HFFc6 (cell line): ENCODE data around the gene SPC24. TPM values are rescaled to one million over a fixed set of nuclear protein-coding genes. Genes with fewer than 3 reads are reported as not detected.
"Not testable (repeated sequence)": the region's sequence is repeated elsewhere in the genome, so short reads cannot be mapped to it uniquely, and the experiment has no call there.

Experiments
- DNase-seq: peaks from one replicate; pipeline ENCODE4 v3.0.0-alpha.2; 2018
- H3K27ac Mint-ChIP-seq: 2 replicates; pipeline ENCODE4 v1.8.0; 2020; ENCODE audit warnings: mild to moderate bottlenecking, mixed read lengths
- H3K27me3 Mint-ChIP-seq: 2 replicates; pipeline ENCODE4 v1.8.0; 2021; ENCODE audit warnings: mild to moderate bottlenecking, moderate library complexity, mixed read lengths; ENCODE audit not compliant: insufficient read depth
- H3K36me3 Mint-ChIP-seq: 2 replicates; pipeline ENCODE4 v1.8.0; 2021; ENCODE audit warnings: low read depth, mixed read lengths
- H3K4me1 Mint-ChIP-seq: 2 replicates; pipeline ENCODE4 v1.8.0; 2020; ENCODE audit warnings: low read depth, mixed read lengths
- H3K4me3 Mint-ChIP-seq: 2 replicates; pipeline ENCODE4 v1.8.0; 2020; ENCODE audit warnings: mild to moderate bottlenecking, moderate library complexity, mixed read lengths
- H3K9me3 Mint-ChIP-seq: 2 replicates; pipeline ENCODE4 v1.8.0; 2020; ENCODE audit warnings: mild to moderate bottlenecking, mixed read lengths
- microRNA-seq: library from miRNA; unstranded; fragments of <30 nt; microRNA quantifications from one replicate; pipeline ENCODE4, GENCODE V29; 2019
- total RNA-seq, 6 experiments: library from RNA; stranded (reverse); fragmentation: NEBNext Ultra II Directional; extraction: Animal tissue kit (Norgen Biotek cat#: 25700); gene quantifications; 2 replicates in 1 of 6; 3 replicates in 5 of 6; pipeline ENCODE4 v1.2.3, GENCODE V29; 2021
- TF ChIP-seq, protein P1 (sequence below): fragments of 200-600 bp; sonication (generic); IDR thresholded peaks from 2 replicates; pipeline ENCODE4 v1.5.0; 2021; ENCODE audit warnings: antibody characterized with exemption, mild to moderate bottlenecking

SPC24 gene
- total RNA-seq, 6 experiments from 2014 or later: 21.0 to 54.6 (median 50.3) TPM

DNA sequence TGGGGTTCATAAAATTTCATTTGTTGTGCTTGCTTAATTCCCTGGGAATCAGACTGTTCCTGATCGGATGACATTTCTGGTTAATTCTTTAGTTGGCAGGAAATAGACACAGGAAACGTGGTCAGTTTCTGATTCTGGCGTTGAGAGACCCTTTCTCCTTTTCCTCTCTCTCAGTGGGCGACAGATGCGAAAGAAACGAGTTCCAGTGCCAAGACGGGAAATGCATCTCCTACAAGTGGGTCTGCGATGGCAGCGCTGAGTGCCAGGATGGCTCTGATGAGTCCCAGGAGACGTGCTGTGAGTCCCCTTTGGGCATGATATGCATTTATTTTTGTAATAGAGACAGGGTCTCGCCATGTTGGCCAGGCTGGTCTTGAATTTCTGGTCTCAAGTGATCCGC is 55.5 kb downstream of the SPC24 start:
- no peak for DNase-seq
- H3K4me1 Mint-ChIP-seq: peaks cover 18% of the 10 kb centered on the region
- H3K9me3 Mint-ChIP-seq: no peaks in the 10 kb centered on the region
- H3K27ac Mint-ChIP-seq: no peak overlapping the region
- TF ChIP-seq, protein P1, sequence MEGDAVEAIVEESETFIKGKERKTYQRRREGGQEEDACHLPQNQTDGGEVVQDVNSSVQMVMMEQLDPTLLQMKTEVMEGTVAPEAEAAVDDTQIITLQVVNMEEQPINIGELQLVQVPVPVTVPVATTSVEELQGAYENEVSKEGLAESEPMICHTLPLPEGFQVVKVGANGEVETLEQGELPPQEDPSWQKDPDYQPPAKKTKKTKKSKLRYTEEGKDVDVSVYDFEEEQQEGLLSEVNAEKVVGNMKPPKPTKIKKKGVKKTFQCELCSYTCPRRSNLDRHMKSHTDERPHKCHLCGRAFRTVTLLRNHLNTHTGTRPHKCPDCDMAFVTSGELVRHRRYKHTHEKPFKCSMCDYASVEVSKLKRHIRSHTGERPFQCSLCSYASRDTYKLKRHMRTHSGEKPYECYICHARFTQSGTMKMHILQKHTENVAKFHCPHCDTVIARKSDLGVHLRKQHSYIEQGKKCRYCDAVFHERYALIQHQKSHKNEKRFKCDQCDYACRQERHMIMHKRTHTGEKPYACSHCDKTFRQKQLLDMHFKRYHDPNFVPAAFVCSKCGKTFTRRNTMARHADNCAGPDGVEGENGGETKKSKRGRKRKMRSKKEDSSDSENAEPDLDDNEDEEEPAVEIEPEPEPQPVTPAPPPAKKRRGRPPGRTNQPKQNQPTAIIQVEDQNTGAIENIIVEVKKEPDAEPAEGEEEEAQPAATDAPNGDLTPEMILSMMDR: no peak
- no peaks in the 10 kb centered on the region for H3K27me3 Mint-ChIP-seq
- no peak overlapping the region for H3K4me3 Mint-ChIP-seq
- H3K36me3 Mint-ChIP-seq: peaks cover 38% of the 10 kb centered on the region

DNA sequence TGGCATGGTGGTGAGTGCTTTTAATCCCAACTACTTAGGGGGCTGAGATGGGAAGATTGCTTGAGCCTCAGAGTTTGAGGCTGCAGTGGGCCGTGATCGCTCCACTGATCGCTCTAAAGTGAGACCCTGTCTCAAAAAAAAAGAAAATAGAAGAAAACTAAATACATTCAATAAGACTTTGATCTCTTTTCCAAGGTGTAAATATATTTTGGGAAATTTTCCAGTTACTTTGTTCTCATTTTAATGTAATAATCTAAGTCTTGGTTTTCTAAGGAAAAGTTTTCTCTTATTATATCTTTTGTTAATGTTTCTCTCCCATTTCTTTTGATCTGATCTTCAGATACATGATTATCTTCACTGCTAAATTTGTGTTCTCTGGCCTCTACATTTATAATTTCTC is 56.7 kb downstream of the SPC24 start:
- H3K4me3 Mint-ChIP-seq: no peak overlapping the region
- H3K9me3 Mint-ChIP-seq: no peaks in the 10 kb centered on the region
- TF ChIP-seq, protein P1: no peak
- H3K27me3 Mint-ChIP-seq: peaks cover 2% of the 10 kb centered on the region; the same call in 1 of the 2 replicates
- H3K27ac Mint-ChIP-seq: peak overlapping the region; percentile 31; the same call in 1 of the 2 replicates
- no peak for DNase-seq
- peaks cover 26% of the 10 kb centered on the region for H3K4me1 Mint-ChIP-seq
- peaks cover 41% of the 10 kb centered on the region for H3K36me3 Mint-ChIP-seq

DNA sequence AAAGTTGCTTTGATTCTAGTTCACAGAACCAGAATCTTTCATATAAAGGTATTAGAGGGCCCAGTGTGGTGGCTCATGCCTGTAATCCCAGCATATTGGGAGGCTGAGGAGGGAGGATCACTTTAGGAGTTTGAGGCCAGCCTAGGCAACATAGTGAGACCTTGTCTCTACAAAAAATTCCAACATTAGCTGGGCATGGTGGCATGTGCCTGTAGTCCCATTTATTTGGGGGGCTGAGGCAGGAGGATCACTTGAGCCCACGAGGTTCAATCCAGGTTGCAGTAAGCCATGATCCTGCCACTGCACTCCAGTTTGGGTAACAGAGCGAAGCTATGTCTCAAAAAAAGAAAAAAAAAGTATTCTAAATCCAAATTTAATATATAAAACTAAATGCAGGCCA is 57.3 kb downstream of the SPC24 start:
- Mint-ChIP-seq H3K27me3 (peaks cover 2% of the 10 kb centered on the region; the same call in 1 of the 2 replicates), H3K4me1 (peaks cover 26% of the 10 kb centered on the region), H3K27ac (no peak overlapping the region), H3K36me3 (peaks cover 37% of the 10 kb centered on the region), H3K4me3 (no peak overlapping the region), H3K9me3 (no peaks in the 10 kb centered on the region)
- DNase-seq: no peak
- TF ChIP-seq, protein P1: no peak

DNA sequence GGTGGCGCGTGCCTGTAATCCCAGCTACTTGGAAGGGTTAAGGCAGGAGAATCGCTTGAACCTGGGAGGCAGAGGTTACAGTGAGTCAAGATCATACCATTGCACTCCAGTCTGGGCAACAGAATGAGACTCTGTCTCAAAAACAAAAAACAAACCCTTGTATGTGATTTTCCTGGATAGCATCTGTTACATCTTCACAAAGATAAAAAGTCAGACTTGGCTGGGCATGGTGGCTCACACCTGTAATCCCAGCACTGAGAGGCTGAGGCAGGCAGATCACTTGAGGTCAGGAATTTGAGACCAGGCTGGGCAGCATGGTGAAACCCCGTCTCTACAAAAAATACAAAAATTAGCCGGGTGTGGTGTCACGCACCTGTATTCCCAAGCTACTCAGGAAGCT is 58.2 kb downstream of the SPC24 start:
- H3K9me3 Mint-ChIP-seq, H3K4me3 Mint-ChIP-seq, H3K27ac Mint-ChIP-seq, H3K27me3 Mint-ChIP-seq, DNase-seq: not testable (repeated sequence)
- Mint-ChIP-seq H3K36me3 (peaks cover 37% of the 10 kb centered on the region), H3K4me1 (peaks cover 28% of the 10 kb centered on the region)

DNA sequence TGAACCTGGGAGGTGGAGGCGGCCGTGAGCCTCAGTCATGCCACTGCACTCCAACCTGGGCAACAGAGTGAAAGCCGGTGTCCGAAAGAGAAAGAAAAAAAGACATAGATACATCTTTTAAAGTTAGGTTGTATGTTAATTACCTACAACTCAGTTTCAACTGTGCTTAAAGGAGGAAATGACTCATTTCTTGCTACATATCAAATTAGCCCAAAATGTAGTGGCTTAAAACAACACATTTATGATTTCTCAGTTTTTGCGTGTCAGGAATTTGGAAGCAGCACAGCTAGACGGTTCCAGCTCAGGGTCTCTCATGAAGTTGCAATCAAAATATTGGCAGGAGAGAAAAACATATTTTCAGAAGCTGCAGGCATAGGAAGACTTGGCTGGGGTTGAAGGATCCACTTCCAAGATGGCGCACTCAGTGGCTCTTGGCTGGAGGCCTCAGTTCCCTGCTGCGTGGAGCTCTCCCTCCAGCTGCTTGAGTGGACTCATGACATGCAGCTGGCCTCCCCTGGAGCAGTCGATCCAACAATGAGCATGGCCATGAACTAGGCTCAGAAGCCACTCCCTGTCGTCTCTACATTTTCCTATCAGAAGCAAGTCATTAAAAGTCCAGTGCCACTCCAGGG is 59.3 kb downstream of the SPC24 start:
- H3K4me3 Mint-ChIP-seq: peak overlapping the region; percentile 55
- H3K36me3 Mint-ChIP-seq: peaks cover 37% of the 10 kb centered on the region

More for the DNA sequence above, 59.3 kb downstream of the SPC24 start:
- Mint-ChIP-seq H3K27ac (peak overlapping the region; percentile 79), H3K27me3 (peaks cover 6% of the 10 kb centered on the region), H3K9me3 (no peaks in the 10 kb centered on the region), H3K4me1 (peaks cover 38% of the 10 kb centered on the region)
- DNase-seq: peak; percentile 52
- TF ChIP-seq, protein P1: no peak

Small RNA genes lying within 50 kb of the gene (microRNA-seq; reads per million reads assigned to microRNA genes)
- gene MIR6886: 14.7 reads per million, percentile 19 among the genes with 10 or more reads in this experiment

Other genes with a start within 250 kb of the SPC24 start
- 100 to 1,000 TPM in 1 of 6 experiments, 10 to 100 TPM in 5; 78.7 to 105 (median 83.3) TPM for gene YIPF2, start 227.1 kb downstream of the SPC24 start, total RNA-seq
- 10 to 100 TPM; 18.0 to 25.0 (median 20.6) TPM for gene TIMM29, start 227.0 kb downstream of the SPC24 start, total RNA-seq
- 100 to 1,000 TPM; 105 to 116 (median 114) TPM for gene SMARCA4, start 194.8 kb downstream of the SPC24 start, total RNA-seq
- gene LDLR, start 66.3 kb downstream of the SPC24 start, total RNA-seq: 10 to 100 TPM; 22.8 to 34.3 (median 28.0) TPM
- gene KANK2, start 41.8 kb upstream of the SPC24 start, total RNA-seq: 100 to 1,000 TPM; 132 to 167 (median 156) TPM
- not detected for gene ANGPTL8, start 83.8 kb upstream of the SPC24 start, total RNA-seq
- 10 to 100 TPM; 20.7 to 32.2 (median 22.9) TPM for gene DOCK6, start 106.7 kb upstream of the SPC24 start, total RNA-seq
- not detected for gene TSPAN16, start 140.4 kb upstream of the SPC24 start, total RNA-seq
- gene RAB3D, start 183.9 kb upstream of the SPC24 start, total RNA-seq: 10 to 100 TPM in 2 of 6 experiments, 1 to 10 TPM in 4; 6.7 to 11.1 (median 8.7) TPM
- 10 to 100 TPM; 36.9 to 51.8 (median 46.5) TPM for gene TMEM205, start 190.5 kb upstream of the SPC24 start, total RNA-seq
- 10 to 100 TPM in 4 of 6 experiments, 1 to 10 TPM in 2; 7.7 to 11.8 (median 10.4) TPM for gene CCDC159, start 190.7 kb upstream of the SPC24 start, total RNA-seq
- 10 to 100 TPM; 52.4 to 82.2 (median 59.7) TPM for gene PLPPR2, start 199.7 kb upstream of the SPC24 start, total RNA-seq
- 1 to 10 TPM; 1.2 to 2.2 (median 1.6) TPM for gene SWSAP1, start 218.9 kb upstream of the SPC24 start, total RNA-seq
- 1 to 10 TPM; 6.1 to 8.3 (median 7.1) TPM for gene EPOR, start 228.5 kb upstream of the SPC24 start, total RNA-seq